ENCODE measurements around the gene ATAD3B.
"Not testable (repeated sequence)": the region's sequence is repeated elsewhere in the genome, so short reads cannot be mapped to it uniquely, and the experiment has no call there.

ATAD3B gene

GRCh38 chr1:1507305-1507704 is 35.7 kb downstream of the ATAD3B start:
- no peak for TF ChIP-seq JUND (IDR thresholded peaks at IDR 0.05; ENCODE audit: low read depth)
- DNase-seq (ENCODE audit: low read depth in 1 of 2, low spot score in 1 of 2) = no peak
- in situ Hi-C loops (cut with HindIII; ENCODE audit: low pct_unique_long_range_greater_than_20kb, low sequenced_read_pairs) = no loop called here

- in situ Hi-C loops (cut with HindIII; ENCODE audit: low pct_unique_long_range_greater_than_20kb, low sequenced_read_pairs); DNase-seq (ENCODE audit: low read depth in 1 of 2, low spot score in 1 of 2): not testable (repeated sequence)
Measured at GRCh38 chr1:1508775-1509464, 37.4 kb downstream of the ATAD3B start.

- in situ Hi-C loops (cut with HindIII; ENCODE audit: low pct_unique_long_range_greater_than_20kb, low sequenced_read_pairs); DNase-seq (ENCODE audit: low read depth in 1 of 2, low spot score in 1 of 2): not testable (repeated sequence)
Measured at GRCh38 chr1:1509465-1509850, 37.9 kb downstream of the ATAD3B start.

DNA sequence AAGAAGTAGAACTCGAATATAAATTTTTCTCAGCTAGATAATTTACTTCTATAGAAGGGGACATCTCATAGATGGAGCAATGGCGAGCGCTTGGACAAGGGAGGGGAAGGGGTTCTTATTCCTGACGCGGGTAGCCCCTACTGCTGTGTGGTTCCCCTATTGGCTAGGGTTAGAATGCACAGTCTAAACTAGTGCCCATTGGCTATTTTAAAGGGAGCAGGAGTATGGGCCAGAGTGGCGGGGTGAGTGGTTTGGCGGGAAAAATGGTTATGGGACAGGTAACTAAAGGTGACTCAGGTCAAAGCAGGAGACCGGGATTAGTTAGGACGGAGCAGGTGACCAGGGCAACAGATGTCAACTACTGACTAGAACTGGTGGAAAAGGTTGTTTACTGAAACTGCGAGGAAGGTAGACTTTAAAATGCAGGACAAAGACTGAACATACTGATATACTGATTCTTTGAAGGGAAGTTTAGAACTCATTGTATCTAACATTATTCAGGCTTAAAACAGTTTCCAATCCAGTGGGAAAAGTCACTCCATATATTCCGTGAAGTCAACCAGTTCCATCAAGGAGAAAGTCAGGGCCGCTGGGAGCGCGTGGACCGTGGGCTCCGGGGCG is 39.5 kb downstream of the ATAD3B start:
- TF ChIP-seq JUND (IDR thresholded peaks at IDR 0.05; ENCODE audit: low read depth) = no peak
- peak in 1 of 2 experiments; percentile 55 for DNase-seq (ENCODE audit: low read depth in 1 of 2, low spot score in 1 of 2)
- in situ Hi-C loops (cut with HindIII; ENCODE audit: low pct_unique_long_range_greater_than_20kb, low sequenced_read_pairs) = no loop called here

- peak; percentile 92 to 97 for DNase-seq (ENCODE audit: low read depth in 1 of 2, low spot score in 1 of 2)
- in situ Hi-C loops (cut with HindIII; ENCODE audit: low pct_unique_long_range_greater_than_20kb, low sequenced_read_pairs) = no loop called here
- TF ChIP-seq JUND (IDR thresholded peaks at IDR 0.05; ENCODE audit: low read depth) = no peak
Measured at GRCh38 chr1:1511533-1512285, 40.1 kb downstream of the ATAD3B start, which contains the start of gene ATAD3A. ATAD3A (plus strand) TSS chr1:1512162; CDS start chr1:1512269, 107 bp downstream.

GRCh38 chr1:1512425-1512824 is 40.9 kb downstream of the ATAD3B start:
- DNase-seq (ENCODE audit: low read depth in 1 of 2, low spot score in 1 of 2); in situ Hi-C loops (cut with HindIII; ENCODE audit: low pct_unique_long_range_greater_than_20kb, low sequenced_read_pairs): not testable (repeated sequence)

GRCh38 chr1:1513675-1514074 is 42.1 kb downstream of the ATAD3B start:
- in situ Hi-C loops (cut with HindIII; ENCODE audit: low pct_unique_long_range_greater_than_20kb, low sequenced_read_pairs); DNase-seq (ENCODE audit: low read depth in 1 of 2, low spot score in 1 of 2): not testable (repeated sequence)

DNA sequence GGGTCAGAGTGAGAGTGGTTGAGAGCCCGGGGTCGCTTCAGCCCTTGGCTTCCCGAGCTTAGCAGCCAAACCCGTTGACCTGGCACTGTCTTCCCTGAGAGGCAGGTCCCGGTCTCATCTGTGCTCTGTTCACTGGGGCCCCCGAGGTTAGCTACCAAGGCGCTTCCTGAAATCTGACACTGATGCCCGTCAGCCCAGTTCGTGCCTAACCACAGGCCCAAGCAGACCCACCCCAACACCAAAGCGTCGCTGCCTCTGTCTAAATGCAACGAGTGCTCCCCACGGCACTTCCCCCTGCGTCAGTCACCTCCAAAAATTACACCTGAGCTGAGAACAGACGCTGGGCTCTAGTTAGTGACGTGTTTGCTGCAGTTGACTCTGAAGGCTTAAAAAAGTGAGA is 42.8 kb downstream of the ATAD3B start:
- DNase-seq (ENCODE audit: low read depth in 1 of 2, low spot score in 1 of 2); in situ Hi-C loops (cut with HindIII; ENCODE audit: low pct_unique_long_range_greater_than_20kb, low sequenced_read_pairs): not testable (repeated sequence)

DNA sequence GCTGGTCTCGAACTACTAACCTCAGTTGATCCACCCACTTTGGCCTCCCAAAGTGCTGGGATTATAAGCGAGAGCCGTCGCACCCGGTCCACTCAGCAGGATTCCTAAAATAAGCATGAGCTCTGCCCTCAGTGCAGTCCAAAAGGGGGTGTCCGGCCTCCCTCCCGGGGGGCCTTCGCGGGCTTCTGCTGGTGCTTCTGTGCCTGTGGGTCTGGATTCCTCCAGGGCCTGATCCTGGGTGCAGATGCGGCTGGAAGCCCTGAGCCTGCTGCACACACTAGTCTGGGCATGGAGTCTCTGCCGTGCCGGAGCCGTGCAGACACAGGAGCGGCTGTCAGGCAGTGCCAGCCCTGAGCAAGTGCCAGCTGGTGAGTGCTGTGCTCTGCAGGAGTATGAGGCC is 45.4 kb downstream of the ATAD3B start:
- in situ Hi-C loops (cut with HindIII; ENCODE audit: low pct_unique_long_range_greater_than_20kb, low sequenced_read_pairs); DNase-seq (ENCODE audit: low read depth in 1 of 2, low spot score in 1 of 2): not testable (repeated sequence)

- in situ Hi-C loops (cut with HindIII; ENCODE audit: low pct_unique_long_range_greater_than_20kb, low sequenced_read_pairs) = no loop called here
- TF ChIP-seq JUND (IDR thresholded peaks at IDR 0.05; ENCODE audit: low read depth) = no peak
- DNase-seq (ENCODE audit: low read depth in 1 of 2, low spot score in 1 of 2) = no peak
Measured at GRCh38 chr1:1517973-1518620, 46.5 kb downstream of the ATAD3B start.

- DNase-seq (ENCODE audit: low read depth in 1 of 2, low spot score in 1 of 2); in situ Hi-C loops (cut with HindIII; ENCODE audit: low pct_unique_long_range_greater_than_20kb, low sequenced_read_pairs): not testable (repeated sequence)
Measured at GRCh38 chr1:1518621-1519007, 47.0 kb downstream of the ATAD3B start.

DNA sequence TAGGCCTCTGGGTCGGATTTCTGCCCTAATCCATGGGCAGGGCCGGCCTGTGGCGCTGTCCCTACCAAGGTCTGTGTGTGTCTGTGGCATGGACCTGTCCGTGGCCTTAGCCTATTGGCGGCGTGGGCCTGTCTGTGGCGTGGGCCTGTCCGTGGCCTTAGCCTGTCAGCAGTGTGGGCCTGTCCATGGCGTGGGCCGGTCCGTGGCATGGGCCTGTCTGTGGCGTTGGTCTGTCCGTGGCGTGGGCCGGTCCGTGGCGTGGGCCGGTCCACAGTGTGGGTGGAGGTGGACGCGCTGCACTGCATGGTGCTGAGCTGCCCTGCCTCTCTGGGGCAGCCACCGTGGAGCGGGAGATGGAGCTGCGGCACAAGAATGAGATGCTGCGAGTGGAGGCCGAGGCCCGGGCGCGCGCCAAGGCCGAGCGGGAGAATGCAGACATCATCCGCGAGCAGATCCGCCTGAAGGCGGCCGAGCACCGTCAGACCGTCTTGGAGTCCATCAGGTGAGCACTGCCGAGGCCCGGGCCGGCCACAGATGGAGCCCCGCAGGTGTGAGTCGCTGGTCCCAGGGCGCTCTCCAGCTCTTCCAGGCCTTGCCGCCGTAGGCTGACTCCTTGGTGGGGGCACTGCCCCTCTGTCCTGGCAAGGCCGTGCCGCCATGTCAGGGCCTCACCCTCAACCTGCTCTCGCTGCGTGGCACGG is 48.4 kb downstream of the ATAD3B start:
- in situ Hi-C loops (cut with HindIII; ENCODE audit: low pct_unique_long_range_greater_than_20kb, low sequenced_read_pairs); DNase-seq (ENCODE audit: low read depth in 1 of 2, low spot score in 1 of 2): not testable (repeated sequence)

Data from T47D (cell line).